HG03175 (cell line): ENCODE results near the gene TAF9.
"Not testable (repeated sequence)": the region's sequence is repeated elsewhere in the genome, so short reads cannot be mapped to it uniquely, and the experiment has no call there.

Experiments
- ATAC-seq: cut with Tn5 transposase; IDR thresholded peaks from one replicate; pipeline ENCODE4 v1.9.1; 2021; ENCODE audit warnings: mild to moderate bottlenecking, moderate library complexity; ENCODE audit not compliant: unreplicated experiment

Gene TAF9, protein sequence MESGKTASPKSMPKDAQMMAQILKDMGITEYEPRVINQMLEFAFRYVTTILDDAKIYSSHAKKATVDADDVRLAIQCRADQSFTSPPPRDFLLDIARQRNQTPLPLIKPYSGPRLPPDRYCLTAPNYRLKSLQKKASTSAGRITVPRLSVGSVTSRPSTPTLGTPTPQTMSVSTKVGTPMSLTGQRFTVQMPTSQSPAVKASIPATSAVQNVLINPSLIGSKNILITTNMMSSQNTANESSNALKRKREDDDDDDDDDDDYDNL

DNA sequence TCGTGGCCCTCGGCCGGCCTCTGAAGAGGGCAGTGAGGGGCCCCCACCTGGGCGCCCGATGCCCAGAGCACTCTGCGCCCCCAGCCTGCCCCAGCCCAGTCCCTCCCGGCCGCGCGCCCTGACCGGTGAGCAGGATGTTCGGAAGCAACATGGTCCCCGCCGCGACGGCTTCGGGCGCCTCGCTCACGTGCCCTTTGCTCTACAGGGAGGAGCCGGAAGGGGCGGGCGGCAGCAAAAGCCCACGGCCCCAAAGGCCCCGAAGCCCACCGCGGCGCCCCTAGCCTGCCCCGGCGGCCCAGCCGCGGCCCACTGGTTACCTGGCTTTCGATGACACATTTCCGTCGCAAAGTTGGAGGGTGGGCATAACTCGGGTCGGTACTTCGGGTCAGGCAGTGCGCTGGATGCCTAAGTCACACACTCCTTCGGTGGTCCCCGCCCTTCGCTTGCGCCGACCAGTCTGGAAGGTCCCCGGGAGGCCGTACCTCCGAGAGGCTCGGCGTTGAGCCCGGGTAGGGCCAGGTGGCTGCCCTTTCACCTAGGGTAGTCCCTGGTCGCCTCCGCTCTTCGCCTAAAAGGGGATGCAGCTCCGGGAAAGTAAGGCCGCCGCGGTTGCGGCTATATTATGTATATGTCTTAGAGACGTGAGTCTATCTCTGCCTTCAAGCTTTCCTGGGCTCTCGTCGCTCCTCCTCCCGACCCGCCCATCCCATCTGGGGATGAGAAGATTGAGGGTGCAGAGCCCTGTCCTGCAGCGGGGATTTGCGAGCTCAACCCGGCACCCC, at the start of gene TAF9, which contains the start of the genes AK6 and RAD17:
TAF9 (minus strand) TSS at position 181 of the 782 bp plus-strand sequence. CDS start 3,783 bp downstream, outside the sequence.
AK6 (minus strand) TSS at position 181 of the 782 bp plus-strand sequence; CDS start at position 151, 30 bp downstream.
RAD17 (plus strand) TSS at position 479 of the 782 bp plus-strand sequence. CDS start 2,391 bp downstream, outside the sequence.
- peak; percentile 94 for ATAC-seq

- no peak for ATAC-seq
Observed at GRCh38 chr5:69418554-69418953, 49.2 kb upstream of the TAF9 start.

DNA sequence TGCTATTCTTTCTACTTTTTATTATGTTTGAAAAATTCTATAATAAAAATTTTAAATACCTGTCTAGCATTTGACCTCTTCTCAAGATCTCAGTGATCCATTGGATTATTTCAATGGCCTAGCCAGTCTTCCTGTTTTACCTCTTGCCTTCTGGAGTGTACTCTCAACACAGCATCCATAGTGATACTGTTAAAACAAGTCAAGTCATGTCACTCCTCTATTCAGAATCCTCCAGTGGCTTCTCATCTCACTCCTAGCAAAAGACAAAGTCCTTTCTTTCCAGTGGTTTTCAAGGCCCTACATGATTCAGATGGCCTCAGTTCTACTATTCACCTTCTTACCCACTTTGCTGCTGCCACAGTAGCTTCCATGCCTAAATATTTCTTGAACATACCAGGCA, 47.4 kb upstream of the TAF9 start:
- ATAC-seq = no peak

GRCh38 chr5:69416180-69416579, 46.9 kb upstream of the TAF9 start:
- ATAC-seq = no peak

- ATAC-seq = no peak
Observed at GRCh38 chr5:69415584-69415958, 46.3 kb upstream of the TAF9 start.

DNA sequence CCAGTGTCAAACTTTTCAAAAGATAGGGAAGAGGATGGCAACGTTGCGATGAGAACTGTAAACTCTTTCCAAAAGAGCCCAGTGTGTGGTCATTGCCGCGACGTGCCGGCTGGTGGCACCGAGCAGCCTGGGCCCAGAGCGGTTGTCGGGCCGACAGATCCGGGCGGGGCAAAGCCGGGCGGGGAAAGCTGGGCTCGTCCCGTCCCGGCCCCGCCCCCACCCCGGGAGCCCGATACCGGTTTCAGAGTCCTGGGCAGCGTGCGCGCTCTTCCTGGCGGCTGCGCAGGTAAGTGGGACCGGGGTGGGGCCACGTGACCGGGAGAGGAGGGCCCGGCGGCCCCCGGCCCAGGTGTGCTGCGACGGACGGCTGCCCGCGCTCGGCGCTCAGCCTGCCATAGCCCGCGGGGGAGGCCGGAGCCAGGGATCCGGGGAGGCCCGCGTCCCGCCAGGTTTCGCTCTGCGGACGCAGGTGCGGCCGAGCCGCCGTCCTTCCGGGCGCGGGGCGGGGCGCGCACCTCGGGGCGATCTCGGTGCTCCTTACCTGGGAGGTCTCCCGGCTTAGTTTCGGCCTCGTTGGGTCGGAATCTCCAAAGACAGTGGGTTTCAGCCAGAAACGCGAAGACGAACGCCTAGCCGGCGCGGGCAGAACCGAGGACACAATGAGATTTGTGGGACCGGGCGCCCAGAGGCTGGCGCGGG, 45.7 kb upstream of the TAF9 start, which contains the start of gene MARVELD2:
MARVELD2 (plus strand) TSS at position 232 of the 699 bp plus-strand sequence. CDS start 4,270 bp downstream, outside the sequence.
- peak; percentile 50 for ATAC-seq

GRCh38 chr5:69404659-69405330, 35.5 kb upstream of the TAF9 start:
- ATAC-seq = no peak

DNA sequence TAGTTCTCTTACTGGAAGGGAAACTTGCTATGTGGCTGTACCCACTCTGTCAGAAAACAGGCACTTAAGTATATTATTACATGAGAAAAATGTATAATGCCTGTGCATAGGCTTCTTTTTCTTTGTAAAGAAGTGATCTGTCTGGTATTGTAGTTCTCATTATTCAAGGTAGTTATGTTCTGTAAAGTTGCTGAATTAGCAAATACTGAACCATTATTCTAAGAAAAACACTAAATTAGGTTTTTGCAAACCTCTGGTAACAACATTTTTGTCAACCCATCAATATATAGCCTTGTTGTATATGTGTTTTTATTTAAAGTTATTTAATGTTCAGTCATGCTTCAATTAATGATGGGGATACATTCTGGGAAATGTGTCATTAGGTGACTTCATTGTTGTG, 9.1 kb upstream of the TAF9 start:
- ATAC-seq = no peak

DNA sequence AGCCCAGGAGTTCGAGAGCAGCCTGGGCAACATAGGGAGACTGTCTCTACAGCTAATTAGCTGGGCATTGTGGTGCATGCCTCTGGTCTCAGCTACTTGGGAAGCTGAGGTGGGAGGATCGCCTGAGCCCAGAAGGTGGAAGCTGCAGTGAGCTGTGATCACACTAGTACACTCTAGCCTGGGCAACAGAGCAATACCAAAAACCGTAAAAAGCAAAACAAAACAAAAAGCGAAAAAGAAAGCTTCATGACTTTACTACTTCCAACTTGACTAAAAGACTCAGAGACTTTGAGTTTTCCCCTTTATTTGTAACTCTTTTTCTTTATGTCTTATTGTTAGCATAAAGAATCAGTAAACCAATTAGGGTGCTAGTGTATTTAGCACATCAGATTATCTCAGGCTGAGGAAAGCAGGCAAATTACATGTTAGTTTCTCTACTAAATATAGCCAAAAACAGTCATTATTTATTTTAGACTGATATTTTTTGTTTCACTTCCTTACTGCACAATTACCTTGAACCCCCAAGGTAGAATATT, 5.7 kb upstream of the TAF9 start:
- ATAC-seq = peak; percentile 83

DNA sequence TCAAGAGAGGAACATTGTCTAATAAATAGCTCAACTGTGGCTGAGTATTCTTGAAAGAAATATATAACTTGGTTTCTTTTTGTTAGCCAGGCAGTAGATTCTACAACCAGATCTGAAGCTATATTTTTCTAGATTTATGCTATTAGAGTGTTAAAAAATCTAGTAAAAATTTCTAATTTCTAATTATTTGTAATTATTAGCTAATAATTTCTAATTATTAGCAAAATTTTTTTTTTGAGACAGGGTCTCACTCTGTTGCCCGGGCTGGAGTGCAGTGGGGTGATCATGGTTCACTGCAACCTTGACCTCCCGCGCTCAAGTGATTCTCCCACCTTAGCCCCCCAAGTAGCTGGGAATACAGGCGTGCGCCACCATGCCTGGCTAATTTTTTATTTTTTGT, 3.1 kb upstream of the TAF9 start:
- no peak for ATAC-seq

- not testable (repeated sequence) for ATAC-seq
Observed at GRCh38 chr5:69370335-69370734, 1.0 kb upstream of the TAF9 start.

- ATAC-seq = peak; percentile 30
Observed at GRCh38 chr5:69368458-69369339, 621 bp downstream of the TAF9 start.

- no peak for ATAC-seq
Observed at GRCh38 chr5:69367697-69368279, 1.5 kb downstream of the TAF9 start.

GRCh38 chr5:69364850-69365249, 4.5 kb downstream of the TAF9 start:
- ATAC-seq = no peak

DNA sequence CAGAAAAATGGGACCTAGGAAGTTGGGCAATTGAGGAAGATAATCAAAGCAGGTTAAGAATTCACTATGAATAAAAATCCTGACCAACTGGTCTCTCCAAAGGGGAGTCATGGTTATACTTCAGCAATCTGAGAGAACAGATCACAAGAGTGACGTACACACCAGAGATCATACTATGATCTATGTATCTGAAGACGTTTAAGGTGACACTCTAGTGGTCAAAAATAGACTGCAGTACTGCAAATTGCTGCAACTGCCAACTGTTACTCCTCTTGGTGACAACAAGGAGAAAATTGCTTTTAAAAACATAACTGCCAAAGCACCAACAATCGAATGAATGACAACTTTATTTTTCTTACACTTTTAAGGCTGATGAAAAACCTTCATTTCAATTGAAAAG, 4.9 kb downstream of the TAF9 start:
- no peak for ATAC-seq

DNA sequence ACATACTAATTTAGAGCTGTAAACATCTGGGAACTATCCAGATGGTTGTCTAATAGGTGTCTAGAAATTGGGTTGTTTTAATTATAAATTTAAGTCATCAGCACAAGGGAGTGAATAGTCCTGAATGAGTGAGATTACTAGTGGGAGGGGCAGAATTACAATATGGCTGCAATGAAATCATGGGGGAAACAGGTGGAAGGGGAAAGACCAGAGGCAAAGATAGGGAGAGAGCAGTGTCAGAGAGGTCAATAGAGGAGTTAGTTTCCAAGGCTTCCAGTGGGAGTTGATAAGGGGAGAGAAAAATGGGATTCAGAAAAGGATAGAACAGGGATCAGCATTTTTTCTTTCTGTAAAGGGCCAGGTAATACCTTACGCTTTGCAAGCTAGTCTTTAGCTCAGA, 8.9 kb downstream of the TAF9 start:
- no peak for ATAC-seq

DNA sequence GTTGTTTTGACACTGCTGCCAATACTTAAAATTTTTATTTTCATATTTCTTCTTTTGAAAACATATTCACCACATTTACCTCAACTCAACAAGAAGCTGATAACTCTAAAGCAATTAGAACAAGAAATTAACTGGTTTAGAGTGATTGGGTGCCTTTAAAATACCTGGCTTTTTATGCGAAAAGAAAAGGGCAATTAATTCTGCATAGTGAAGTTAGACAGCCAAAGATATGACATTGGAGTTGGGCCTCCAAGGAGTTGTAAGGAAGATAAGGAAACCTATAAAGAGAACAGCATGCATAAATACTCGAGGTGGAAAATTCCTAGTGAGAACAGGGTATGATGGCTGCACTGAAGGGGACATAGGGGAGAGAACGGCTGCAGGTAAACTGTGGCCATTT, 9.6 kb downstream of the TAF9 start:
- no peak for ATAC-seq

DNA sequence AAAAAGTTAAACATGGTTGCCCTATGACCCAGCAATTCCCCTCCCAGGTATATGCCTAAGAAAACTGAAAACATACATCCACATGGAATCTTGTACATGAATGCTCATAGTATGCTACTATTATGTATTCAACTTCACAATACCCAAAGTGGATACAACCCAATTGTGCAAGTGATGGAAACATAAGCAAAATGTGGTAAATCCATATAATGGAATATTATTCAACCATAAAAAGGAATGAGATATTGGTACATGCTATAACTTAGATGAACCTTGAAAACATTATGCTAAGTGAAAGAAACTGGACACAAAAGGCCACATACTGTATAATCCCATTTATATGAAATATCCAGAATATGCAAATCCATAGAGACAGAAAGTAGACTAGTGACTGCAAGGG, 18.7 kb downstream of the TAF9 start:
- no peak for ATAC-seq

DNA sequence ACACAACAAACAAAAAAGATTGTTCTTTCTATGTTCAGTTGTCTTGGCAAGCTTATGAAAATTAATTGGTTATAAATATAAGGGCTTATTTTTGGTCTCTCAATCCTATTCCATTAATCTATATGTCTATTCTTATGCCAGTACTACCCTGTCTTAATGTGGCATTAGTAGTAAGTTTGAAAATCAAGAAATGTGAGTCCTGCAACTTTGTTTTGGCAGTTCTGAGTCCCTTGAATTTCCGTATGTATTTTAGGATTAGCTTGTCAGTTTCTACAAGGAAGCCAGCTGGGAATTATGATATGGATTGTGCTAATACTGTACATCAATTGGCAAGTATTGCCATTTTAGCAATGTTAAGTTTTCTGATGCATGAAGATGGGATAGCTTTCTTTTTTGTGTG, 26.2 kb downstream of the TAF9 start:
- no peak for ATAC-seq
